ENCODE results near the gene FNBP1. TPM values are rescaled to one million over a fixed set of nuclear protein-coding genes. Genes with fewer than 3 reads are reported as not detected.
A peak's percentile ranks its signal among the peaks of the same experiment; 100 is the strongest.

The FNBP1 gene
- total RNA-seq, 1 donor from 2014 or later = 25.6 TPM

DNA sequence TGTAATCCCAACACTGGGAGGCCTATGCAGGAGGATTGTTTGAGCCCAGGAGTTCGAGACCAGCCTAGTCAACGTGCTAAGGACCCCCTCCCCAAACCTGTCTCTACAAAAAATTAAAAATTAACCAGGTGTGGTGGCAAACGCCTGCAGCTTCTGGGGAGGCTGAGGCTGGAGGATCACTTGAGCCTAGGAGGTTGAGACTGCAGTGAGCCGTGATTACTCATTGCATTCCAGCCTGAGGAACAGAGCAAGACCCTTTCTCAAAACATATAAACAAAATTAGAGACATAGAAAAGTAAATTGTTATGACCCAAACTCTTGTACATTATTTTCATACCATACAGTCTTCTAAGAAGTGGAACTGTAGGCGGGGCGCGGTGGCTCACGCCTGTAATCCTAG is 11.8 kb upstream of the FNBP1 start:
- TF ChIP-seq, protein P1, sequence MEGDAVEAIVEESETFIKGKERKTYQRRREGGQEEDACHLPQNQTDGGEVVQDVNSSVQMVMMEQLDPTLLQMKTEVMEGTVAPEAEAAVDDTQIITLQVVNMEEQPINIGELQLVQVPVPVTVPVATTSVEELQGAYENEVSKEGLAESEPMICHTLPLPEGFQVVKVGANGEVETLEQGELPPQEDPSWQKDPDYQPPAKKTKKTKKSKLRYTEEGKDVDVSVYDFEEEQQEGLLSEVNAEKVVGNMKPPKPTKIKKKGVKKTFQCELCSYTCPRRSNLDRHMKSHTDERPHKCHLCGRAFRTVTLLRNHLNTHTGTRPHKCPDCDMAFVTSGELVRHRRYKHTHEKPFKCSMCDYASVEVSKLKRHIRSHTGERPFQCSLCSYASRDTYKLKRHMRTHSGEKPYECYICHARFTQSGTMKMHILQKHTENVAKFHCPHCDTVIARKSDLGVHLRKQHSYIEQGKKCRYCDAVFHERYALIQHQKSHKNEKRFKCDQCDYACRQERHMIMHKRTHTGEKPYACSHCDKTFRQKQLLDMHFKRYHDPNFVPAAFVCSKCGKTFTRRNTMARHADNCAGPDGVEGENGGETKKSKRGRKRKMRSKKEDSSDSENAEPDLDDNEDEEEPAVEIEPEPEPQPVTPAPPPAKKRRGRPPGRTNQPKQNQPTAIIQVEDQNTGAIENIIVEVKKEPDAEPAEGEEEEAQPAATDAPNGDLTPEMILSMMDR (conservative IDR thresholded peaks at IDR 0.05; ENCODE audit: low read depth, low read length) = no peak
- DNase-seq (ENCODE audit: low read depth) = no peak
- H3K4me3 ChIP-seq (ENCODE audit: low read depth, low read length) = peak overlapping the region; percentile 96

DNA sequence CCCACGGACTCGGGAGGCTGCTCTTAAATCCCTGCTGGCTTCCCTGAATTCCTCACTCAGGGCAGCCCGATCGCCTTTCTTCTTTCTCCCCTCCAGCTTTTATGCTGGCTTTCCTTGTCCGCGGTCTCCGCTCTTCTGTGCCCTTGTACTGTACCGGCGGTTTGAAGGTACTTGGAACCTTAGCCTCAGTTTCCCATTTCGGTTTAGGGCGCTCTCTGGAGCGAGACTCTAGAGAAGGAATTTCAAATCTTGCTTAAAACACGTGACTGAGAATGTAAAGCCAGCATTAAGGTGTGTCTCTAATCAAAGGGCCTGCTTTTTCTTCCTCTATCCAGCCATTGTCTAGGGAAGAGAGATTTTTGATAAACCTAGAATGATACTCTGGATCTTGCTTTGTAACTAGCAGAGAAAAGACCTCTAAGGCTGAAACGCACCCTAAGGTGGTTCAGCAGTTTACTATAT is 11.4 kb upstream of the FNBP1 start:
- no peak for DNase-seq (ENCODE audit: low read depth)
- TF ChIP-seq, protein P1 (conservative IDR thresholded peaks at IDR 0.05; ENCODE audit: low read depth, low read length) = no peak
- H3K4me3 ChIP-seq (ENCODE audit: low read depth, low read length) = peak overlapping the region; percentile 96

DNA sequence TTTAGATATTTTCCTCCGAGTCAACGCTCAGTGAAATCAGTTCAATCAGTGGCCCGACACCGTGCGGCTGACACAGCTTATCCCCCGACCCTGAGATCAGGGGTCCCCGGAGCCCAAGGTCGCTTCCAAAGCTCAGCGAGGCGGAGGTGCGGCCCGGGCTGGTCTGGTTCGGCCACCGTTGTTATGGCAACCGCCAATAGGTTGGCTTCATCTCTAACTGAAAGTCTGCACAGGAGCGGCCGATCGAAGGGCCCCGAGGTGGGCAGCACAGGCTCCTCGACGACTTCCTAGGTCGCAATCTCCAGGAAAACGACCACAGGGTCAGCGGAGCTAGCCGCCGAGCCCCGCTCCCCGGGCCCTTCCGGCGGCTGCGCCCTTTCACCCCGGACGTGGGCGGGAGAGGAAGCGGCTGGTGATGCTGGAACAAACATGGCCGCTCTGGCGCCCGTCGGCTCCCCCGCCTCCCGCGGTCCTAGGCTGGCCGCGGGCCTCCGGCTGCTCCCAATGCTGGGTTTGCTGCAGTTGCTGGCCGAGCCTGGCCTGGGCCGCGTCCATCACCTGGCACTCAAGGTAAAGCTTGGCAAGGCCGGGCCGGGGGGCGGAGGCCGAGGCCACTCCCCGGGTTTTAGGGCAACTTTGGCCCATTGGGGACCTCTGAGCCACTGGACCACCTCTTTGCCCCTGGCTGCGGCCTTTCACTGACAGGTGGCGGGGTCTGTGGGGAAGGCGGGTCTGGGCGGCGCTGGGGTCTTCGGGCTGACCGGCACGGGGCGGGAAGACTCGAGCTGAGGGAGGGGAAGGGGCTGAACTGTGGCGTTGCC is 10.7 kb upstream of the FNBP1 start, which contains the start of gene GPR107:
Gene GPR107, plus strand, starts transcription at position 403 of the 821 bp plus-strand sequence. Its CDS starts 27 bp downstream, at position 430.
- H3K4me3 ChIP-seq (ENCODE audit: low read depth, low read length) = peak within 1 kb of the TSS; percentile 96
- TF ChIP-seq, protein P1 (conservative IDR thresholded peaks at IDR 0.05; ENCODE audit: low read depth, low read length) = no peak
- DNase-seq (ENCODE audit: low read depth) = no peak

DNA sequence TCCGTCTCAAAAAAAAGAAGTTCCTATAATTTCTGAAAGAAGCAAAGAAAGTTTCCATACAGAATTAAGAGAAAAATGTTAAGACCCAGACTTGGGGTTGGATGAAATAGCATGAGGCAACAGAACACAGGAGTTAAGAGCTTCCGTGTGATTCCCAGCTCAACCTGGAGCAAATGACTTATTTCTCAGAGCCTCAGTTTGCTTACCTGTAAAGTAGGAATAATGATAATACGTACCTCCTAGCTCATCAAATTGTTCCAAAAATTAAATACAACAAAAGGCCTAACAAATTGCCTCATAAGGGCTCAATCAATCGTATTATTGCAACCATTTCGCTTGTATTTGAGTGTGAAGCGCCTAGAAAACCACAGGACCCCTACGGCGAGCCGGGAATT is 10.1 kb upstream of the FNBP1 start:
- no peak for DNase-seq (ENCODE audit: low read depth)
- H3K4me3 ChIP-seq (ENCODE audit: low read depth, low read length) = peak overlapping the region; percentile 96
- TF ChIP-seq, protein P1 (conservative IDR thresholded peaks at IDR 0.05; ENCODE audit: low read depth, low read length) = no peak

DNA sequence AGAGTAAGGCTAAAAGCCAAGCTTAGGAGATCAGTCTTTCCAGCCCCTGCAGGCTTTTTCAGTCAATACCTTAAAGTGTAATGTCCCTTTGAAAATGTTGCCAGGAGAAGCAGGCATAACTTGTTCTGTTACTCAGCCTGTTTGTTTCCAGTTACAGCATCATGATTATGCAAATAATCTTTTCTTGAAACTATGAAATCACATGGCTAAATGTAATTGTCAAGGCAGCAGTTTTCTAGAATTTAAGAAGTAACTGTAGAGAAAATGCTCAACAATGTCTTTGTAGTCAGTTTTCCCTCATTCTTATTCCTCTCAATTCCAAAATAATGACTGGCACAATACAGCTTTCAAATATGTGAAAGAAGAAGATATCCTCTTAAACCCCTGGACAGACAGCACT is 8.9 kb upstream of the FNBP1 start:
- TF ChIP-seq, protein P1 (conservative IDR thresholded peaks at IDR 0.05; ENCODE audit: low read depth, low read length) = no peak
- no peak for DNase-seq (ENCODE audit: low read depth)
- H3K4me3 ChIP-seq (ENCODE audit: low read depth, low read length) = no peak overlapping the region

DNA sequence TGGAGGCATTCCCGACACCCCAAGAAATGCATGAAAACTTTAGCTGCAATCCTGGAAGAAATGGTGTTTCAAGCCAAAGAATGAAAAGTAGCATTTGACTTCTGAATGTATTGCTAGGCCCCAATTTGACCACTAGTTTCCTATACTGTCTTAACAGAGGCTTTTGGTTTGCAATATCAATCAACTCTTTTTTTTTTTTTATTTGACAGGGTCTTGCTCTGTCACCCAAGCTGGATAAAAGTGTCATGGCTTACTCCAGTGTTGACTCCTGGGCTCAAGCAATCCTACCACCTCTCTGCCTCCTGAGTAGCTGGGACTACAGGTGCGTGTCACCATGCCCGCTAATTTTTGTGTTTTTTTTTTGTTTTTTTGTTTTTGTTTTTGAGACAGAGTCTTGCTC is 7.5 kb upstream of the FNBP1 start:
- H3K4me3 ChIP-seq (ENCODE audit: low read depth, low read length) = no peak overlapping the region
- no peak for DNase-seq (ENCODE audit: low read depth)
- TF ChIP-seq, protein P1 (conservative IDR thresholded peaks at IDR 0.05; ENCODE audit: low read depth, low read length) = no peak

Data from epithelial cell of proximal tubule (primary cell).